ENCODE results near the gene CLEC2B. TPM values are rescaled to one million over a fixed set of nuclear protein-coding genes. Genes with fewer than 3 reads are reported as not detected.

CLEC2B gene
- total RNA-seq, 4 donors from 2014 or later = 3.3 to 31.4 (median 5.7) TPM

DNA sequence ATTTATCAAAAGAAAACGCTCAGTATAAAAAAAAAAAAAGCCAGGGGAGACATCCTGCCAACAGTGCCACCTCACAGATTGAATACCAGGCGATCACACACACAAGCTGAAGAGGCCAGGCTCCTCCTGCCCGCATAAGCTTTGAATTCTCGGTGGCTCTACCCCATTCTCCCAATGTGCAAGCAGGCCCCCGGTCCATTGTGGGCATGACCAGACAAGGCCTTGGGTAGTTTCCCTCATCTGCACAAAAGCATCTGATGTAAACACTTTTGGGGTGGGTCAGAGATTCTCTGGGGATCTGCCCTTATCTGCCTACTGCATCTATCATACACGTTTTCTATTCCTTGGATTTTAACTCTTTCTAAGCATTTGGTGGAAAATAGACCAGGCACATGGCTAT is 28.4 kb upstream of the CLEC2B start:
- TF ChIP-seq, protein P1, sequence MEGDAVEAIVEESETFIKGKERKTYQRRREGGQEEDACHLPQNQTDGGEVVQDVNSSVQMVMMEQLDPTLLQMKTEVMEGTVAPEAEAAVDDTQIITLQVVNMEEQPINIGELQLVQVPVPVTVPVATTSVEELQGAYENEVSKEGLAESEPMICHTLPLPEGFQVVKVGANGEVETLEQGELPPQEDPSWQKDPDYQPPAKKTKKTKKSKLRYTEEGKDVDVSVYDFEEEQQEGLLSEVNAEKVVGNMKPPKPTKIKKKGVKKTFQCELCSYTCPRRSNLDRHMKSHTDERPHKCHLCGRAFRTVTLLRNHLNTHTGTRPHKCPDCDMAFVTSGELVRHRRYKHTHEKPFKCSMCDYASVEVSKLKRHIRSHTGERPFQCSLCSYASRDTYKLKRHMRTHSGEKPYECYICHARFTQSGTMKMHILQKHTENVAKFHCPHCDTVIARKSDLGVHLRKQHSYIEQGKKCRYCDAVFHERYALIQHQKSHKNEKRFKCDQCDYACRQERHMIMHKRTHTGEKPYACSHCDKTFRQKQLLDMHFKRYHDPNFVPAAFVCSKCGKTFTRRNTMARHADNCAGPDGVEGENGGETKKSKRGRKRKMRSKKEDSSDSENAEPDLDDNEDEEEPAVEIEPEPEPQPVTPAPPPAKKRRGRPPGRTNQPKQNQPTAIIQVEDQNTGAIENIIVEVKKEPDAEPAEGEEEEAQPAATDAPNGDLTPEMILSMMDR (IDR thresholded peaks at IDR 0.05) = no peak
- no peak for TF ChIP-seq POLR2A (IDR thresholded peaks at IDR 0.05)
- Histone ChIP-seq H3K9me3 (no peaks in the 10 kb centered on the region), H3K4me3 (no peak overlapping the region), H3K36me3 (no peaks in the 10 kb centered on the region), H3K4me1 (no peaks in the 10 kb centered on the region), H3K27ac (no peak overlapping the region), H3K27me3 (no peaks in the 10 kb centered on the region)
- DNase-seq = no peak

DNA sequence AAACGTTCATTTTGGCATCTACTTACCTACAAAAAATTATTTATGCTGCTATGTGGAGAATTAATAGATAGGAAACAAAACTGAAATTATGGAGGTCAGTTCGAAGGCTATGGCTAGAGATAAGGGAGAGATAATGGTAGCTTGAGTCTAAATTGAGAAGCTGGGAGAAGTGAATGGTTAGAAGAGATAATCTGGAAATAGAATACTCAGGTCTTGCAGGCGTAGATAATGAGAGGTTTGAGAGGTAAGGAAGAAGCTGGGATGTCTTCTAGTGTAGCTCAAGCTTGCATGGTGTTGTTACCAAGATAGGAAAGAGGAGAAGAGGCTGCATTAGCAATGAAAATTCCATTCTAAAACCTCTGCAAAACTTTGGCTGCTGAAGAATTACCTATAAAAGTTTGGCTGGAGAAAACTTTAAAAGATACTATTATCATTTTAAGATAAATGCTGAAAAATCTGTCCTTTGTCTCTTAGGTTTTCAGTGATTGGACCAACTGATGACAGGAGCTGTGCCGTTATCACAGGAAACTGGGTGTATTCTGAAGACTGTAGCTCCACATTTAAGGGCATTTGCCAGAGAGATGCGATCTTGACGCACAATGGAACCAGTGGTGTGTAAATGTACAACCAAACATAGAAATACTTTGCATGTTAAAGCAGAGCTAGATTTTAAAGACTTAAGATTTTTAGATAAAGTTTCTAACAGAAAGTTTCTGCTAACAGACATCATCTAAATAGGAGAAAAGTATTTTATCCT is 26.2 kb upstream of the CLEC2B start:
- Histone ChIP-seq H3K4me1 (no peaks in the 10 kb centered on the region), H3K27ac (no peak overlapping the region), H3K9me3 (no peaks in the 10 kb centered on the region), H3K4me3 (no peak overlapping the region), H3K27me3 (no peaks in the 10 kb centered on the region), H3K36me3 (no peaks in the 10 kb centered on the region)
- no peak for DNase-seq
- TF ChIP-seq, protein P1 (IDR thresholded peaks at IDR 0.05) = no peak
- TF ChIP-seq POLR2A (IDR thresholded peaks at IDR 0.05) = no peak

DNA sequence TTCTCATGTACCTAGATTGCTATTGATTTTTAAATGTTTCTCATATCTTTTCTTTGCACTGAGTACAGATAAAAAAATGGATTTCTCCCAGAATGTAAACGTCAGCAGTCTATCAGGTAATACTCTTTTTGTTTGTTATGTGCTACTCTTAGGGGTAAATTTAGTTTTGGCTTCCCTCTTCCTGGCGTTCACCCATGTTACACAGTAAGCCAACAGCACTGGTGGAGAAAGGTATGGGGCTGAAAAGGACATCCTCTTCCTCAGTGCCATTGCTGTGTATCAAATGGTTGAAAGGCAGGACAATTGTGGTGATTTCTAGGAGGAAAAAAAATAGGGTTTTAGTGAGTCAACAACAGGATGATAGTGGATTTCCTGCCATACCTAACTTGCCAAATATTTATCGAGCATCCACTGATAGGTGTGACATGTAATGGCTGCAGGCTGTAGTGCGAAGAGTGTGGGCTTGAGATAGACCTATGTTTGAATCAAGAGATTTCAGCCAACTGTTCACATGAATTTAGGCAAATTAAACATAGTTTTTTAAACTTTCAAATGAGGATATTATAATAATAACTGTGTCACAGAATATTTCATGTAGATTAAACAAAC is 19.6 kb upstream of the CLEC2B start:
- no peak for TF ChIP-seq POLR2A (IDR thresholded peaks at IDR 0.05)
- TF ChIP-seq, protein P1 (IDR thresholded peaks at IDR 0.05) = no peak
- Histone ChIP-seq H3K4me1 (no peaks in the 10 kb centered on the region), H3K27ac (no peak overlapping the region), H3K4me3 (no peak overlapping the region), H3K9me3 (no peaks in the 10 kb centered on the region), H3K27me3 (no peaks in the 10 kb centered on the region), H3K36me3 (no peaks in the 10 kb centered on the region)
- no peak for DNase-seq

DNA sequence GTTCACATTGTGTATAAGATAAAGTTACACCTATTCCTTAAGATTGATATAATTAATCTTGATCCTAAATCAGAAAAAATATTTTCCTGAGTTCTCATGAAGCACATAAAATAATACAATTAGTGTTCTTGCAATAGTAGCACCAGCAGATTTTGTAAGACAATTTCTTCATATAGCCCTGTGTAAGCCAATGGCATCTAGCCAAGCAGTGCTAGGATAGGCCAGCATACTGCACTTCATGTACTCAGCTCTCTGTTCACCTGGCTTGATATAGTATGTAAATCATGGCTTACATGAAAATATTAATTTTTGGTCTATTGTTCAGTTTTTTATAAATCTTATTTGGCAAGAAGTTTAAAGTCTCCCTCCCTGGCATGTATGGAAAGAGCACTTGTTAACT is 14.0 kb upstream of the CLEC2B start:
- no peaks in the 10 kb centered on the region for H3K4me1 ChIP-seq
- no peak overlapping the region for H3K4me3 ChIP-seq
- no peak for DNase-seq
- no peaks in the 10 kb centered on the region for H3K36me3 ChIP-seq
- H3K27ac ChIP-seq = no peak overlapping the region
- no peaks in the 10 kb centered on the region for H3K27me3 ChIP-seq
- H3K9me3 ChIP-seq = no peaks in the 10 kb centered on the region
- TF ChIP-seq, protein P1 (IDR thresholded peaks at IDR 0.05) = no peak
- no peak for TF ChIP-seq POLR2A (IDR thresholded peaks at IDR 0.05)

DNA sequence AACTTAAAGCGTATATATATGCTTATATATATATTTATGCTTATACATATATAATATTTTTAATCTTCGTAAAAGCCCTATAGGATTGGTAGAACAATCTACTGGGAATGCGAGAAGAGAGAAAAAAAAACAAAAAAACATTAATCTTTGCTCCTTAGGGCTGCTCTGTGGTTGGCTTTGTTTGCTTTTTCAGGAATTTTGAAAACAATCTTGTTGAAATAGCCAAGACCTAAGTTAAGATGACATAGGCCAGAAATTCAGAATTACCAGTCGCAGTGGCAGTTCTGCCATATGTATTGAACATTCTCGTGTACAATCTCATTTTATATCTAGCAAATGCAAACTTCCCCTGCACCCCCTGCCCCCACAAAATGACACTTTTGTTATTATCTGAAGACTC is 12.8 kb upstream of the CLEC2B start:
- DNase-seq = no peak
- TF ChIP-seq POLR2A (IDR thresholded peaks at IDR 0.05) = no peak
- TF ChIP-seq, protein P1 (IDR thresholded peaks at IDR 0.05) = no peak
- Histone ChIP-seq H3K4me3 (no peak overlapping the region), H3K27me3 (no peaks in the 10 kb centered on the region), H3K9me3 (no peaks in the 10 kb centered on the region), H3K27ac (no peak overlapping the region), H3K36me3 (no peaks in the 10 kb centered on the region), H3K4me1 (no peaks in the 10 kb centered on the region)
